Measurements from ENCODE around the gene TNFAIP2.
A peak's percentile ranks its signal among the peaks of the same experiment; 100 is the strongest.

TNFAIP2 gene

DNA sequence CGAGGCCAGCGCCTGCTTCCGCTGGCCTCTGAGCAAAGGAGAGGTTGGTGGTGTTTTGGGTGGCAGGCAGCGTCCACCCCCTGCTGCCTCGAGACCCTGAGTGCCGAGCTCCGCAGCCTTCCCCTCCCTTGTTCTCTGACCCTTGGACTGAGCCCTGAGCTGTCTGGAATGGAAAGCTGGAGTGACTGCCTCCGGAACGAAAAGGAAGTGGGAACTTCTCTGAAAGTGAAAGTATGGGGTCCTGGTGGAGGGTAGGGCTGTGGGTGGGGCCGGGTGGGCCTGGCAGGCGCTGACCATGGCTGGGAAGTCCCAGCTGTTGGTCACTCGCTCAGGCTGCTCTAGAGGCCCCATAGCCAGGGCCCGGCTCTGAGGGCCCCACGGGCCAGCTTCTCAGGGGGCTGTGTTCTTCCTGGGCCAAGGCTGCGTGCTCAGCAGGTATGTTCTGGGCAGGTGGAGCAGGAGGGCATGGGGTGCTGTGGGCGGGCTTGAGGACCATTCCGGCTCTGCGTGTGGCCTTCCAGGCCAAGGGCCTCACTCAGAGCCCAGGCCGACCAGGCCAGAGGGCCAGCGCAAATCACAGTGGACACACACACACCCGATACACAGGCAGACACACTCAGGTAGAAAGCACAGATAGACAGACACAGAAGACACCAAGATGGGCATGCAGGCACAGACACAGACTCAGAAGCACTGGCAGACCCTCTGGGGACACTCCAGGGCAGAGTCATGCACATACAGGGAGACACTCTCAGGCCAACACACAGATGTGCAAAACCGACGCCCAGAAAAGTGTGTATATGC is 28.7 kb upstream of the TNFAIP2 start, which contains the start of gene EXOC3L4:
TSS of gene EXOC3L4 (plus strand) at position 320 of the 804 bp plus-strand sequence. CDS start 5,495 bp downstream, outside the sequence.
- DNase-seq (ENCODE audit: low spot score), result no peak

GRCh38 chr14:103095210-103095778 is 28.0 kb upstream of the TNFAIP2 start:
- DNase-seq (ENCODE audit: low spot score), result no peak

GRCh38 chr14:103096387-103096786 is 26.9 kb upstream of the TNFAIP2 start:
- DNase-seq (ENCODE audit: low spot score), result no peak

DNA sequence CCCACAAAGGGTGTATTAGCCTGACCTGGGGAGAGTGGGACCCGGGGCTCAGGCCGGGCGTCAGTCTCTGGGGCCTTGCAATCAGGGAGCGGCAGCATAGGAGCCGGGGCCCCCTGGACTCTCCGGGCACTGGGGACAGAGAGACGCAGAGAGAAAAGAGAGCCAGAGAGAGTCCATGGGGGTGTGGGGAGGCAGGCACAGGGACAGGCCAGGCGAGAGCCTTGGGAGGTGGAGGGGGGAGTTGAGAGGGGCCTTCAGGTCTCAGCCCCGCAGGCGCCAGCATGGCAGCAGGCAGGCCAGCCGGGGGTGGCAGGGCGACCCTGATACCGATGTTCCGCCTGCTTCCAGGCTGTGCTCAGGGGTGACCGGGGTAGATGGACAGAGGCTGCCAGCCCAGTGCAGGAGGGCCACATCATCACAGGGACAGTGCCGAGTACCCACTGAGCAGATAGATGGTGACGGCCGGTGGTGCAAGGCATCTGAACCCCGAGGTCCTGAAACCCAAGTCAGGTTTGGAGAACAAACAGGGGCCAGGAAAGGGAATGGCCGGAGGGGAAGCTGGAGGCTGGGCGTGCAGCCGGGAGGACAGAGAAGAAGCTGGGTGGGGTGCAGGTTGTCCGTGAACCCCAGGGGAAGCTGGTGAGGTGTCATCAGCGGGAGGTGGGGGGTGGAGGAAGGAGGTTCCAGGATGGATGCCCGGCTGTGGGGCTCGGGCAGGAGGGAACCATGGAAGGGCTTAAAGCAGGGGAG is 25.8 kb upstream of the TNFAIP2 start:
- no peak for DNase-seq (ENCODE audit: low spot score)

GRCh38 chr14:103097994-103098957 is 25.0 kb upstream of the TNFAIP2 start:
- no peak for DNase-seq (ENCODE audit: low spot score)

- DNase-seq (ENCODE audit: low spot score), result no peak
Measured at GRCh38 chr14:103099081-103099732, 24.1 kb upstream of the TNFAIP2 start.

DNA sequence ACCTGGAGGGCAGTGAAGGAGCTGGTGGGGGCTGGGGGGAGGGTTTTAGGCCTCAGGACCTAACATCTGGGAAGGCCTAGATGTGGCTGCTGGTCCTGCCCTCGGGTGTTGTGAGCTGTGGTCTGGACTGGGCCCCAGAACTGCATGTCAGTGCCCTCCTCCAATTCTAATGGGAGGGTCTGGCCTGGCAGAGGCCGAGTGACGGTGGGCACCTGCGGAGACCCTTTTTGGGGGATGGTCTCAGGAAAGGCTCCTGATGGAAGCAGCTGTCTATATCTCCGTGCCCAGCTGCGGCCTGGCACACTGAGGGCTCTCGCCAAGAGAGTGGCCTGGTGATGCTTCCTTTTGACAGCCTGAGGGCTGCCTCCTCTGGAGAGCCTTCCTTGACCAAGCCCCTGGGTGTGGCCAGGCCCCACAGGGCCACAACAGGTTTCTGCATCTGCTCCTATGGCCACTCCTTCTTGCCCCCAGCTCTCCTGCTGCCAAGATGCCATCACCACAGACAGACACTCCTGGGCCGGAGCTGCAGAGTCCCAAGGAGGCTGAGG is 23.5 kb upstream of the TNFAIP2 start:
- no peak for DNase-seq (ENCODE audit: low spot score)

- DNase-seq (ENCODE audit: low spot score), result no peak
Measured at GRCh38 chr14:103100281-103101121, 22.8 kb upstream of the TNFAIP2 start.

- DNase-seq (ENCODE audit: low spot score), result no peak
Measured at GRCh38 chr14:103101257-103101962, 21.9 kb upstream of the TNFAIP2 start.

- DNase-seq (ENCODE audit: low spot score), result no peak
Measured at GRCh38 chr14:103101963-103102688, 21.1 kb upstream of the TNFAIP2 start.

DNA sequence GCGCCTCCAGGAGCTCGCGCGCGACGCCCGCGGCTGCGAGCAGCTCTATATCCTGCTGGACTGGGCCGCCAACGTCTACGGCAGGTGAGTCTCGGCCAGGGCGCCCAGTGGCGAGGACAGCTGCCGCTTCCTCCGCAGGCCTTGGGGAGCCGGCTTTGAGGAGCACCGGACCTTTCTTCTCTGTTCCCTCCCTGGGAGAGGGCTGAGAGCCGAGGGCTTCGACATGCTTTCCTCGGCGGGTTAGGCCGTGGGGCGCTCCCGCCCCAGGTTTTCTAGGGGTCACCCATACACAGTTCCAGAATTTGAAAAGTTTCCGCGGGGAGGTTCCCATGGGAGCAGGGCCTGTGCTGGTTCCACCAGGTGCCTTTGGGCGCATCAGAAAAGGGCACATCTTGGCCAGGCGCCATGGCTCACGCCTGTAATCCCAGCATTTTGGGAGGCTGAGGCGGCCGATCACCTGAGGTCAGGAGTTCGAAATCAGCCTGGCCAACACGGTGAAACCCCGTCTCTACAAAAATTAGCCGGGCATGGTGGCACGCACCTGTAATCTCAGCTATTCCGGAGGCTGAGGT is 20.5 kb upstream of the TNFAIP2 start:
- DNase-seq (ENCODE audit: low spot score), result no peak

DNA sequence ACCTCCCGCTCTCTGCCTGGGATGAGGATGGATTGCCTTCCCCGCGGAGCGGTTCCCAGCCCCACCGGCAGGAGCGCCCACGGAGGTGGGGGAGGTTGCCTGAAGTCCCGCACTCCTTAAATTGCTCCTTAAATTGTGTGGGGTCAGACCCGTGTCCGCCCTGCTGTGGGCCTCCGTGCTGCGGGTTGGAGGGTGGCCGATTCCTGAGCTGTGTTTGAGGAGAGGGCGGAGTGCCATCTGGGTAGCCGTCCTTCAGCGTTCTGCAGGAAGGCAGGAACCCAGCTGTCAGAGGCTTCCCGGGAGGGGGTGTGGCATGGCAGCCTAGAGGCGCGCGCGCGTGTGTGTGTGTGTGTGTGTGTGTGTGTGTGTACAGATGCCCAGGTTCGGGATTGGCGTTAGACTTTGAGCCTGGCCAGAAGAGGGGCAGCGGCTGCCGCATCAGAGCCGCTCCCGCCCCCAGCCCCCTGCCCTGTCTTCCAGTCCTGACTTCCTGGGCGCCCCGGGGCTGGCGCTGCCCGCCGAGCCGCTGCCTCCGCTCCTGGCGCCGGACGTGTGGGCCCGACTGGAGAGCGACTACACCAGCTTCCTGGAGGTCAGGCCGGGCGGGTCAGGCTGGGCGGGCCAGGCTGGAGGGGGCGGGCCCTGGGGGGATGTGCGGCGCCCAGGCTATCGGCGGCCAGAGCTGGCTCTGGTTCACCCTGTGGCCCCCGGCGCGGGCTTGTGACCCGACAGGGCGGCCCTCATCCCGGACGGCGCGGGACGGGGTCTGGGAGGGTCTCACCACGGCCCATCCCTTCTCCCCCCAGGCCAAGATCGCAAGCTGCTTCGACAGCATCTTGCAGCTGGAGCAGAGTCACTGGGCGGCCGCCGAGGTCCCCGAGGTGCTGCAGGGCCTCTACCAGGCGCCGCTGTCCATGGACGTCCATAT is 19.5 kb upstream of the TNFAIP2 start:
- peak; percentile 80 for DNase-seq (ENCODE audit: low spot score)

GRCh38 chr14:103104389-103104653 is 18.9 kb upstream of the TNFAIP2 start:
- no peak for DNase-seq (ENCODE audit: low spot score)

DNA sequence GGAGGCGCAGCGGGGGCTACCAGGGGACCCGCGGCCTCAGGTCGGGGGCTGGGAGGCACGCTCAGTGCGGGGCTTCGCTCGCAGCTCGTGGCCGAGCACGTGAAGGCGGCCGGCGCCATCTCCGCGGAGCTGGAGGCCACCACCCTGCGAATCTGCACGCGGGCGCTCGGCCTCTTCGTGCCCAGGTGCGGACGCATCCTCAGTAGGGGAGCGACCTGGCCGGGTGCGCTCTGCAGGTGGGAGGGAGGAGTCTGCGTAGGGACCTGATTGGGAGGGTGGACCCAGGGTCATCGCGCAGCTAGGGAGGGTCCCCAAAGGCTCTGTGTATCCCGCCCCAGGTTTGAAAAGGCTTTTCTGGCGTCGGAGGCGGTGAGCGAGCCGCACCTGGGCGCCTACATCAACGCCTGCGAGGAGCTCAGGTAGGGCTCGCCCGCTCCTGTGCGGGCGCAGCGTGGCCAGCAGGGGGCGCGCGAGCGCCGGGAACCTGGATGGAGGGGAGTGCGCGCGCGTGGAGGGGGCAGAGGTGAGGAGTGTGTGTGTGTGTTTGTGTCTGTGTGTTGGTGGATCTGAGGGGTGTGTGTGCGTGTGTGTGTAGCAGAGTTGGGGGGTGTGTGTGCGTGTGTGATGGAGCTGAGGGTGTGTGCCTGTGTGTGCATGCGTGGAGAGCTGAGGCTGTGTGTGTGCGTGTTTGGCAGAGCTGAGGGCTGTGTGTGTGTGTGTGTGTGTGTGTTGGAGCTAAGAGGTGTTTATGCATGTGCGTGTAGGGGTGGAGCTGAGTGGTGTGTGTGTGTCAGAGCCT is 18.4 kb upstream of the TNFAIP2 start:
- DNase-seq (ENCODE audit: low spot score), result peak; percentile 91

- DNase-seq (ENCODE audit: low spot score), result peak; percentile 68
Measured at GRCh38 chr14:103105580-103106150, 17.6 kb upstream of the TNFAIP2 start.

GRCh38 chr14:103107455-103107854 is 15.8 kb upstream of the TNFAIP2 start:
- no peak for DNase-seq (ENCODE audit: low spot score)

All from D341Med (cell line).